Amygdala (tissue), 56 donors: ENCODE data around the gene STPG4.
A peak's percentile ranks its signal among the peaks of the same experiment; 100 is the strongest.
"Not testable (repeated sequence)": the region's sequence is repeated elsewhere in the genome, so short reads cannot be mapped to it uniquely, and the experiment has no call there.

Experiments
- DNase-seq, 56 donors: peaks; one replicate each; lab custom pipeline; 2025; lab: John Stamatoyannopoulos, UW

STPG4 gene

GRCh38 chr2:47173986-47174732 is 19.1 kb upstream of the STPG4 start:
- DNase-seq: peak in 1 of 56 donors; percentile 8

GRCh38 chr2:47172922-47173695 is 18.0 kb upstream of the STPG4 start:
- DNase-seq: no peak

DNA sequence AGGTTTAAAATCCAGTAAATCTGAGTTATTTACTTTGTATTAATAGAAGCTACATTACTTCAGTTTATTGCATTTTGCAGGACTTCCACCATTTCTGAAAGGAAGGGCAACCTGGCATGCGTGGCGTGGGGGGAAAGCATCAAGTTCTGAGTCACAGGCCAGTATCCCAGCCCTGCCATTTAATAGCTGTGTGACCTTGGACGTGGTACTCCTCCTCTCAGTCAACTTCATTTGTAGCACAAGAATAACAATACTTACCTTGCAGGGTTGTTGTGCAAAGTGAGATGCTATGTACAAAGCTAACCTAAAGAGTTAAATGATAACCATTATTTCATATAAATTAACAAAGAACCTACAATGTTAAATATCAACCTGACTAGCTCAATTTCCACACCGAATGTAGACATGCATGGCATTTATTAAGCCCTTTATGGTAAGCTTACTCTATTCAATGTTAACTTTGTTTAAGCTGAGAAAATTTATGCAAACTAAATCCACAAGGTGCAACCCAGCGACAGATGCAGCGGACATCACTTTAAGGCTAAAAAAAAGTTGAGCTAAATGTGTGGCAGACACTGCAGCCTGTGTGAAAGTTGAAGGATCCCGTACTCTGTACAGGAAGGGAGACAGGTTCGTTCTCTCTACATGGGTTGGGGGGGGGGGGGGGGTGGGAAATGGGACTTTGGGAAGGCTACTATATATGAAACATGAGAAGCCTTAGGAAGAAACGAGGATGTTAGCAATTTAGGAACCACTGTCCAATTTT is 17.2 kb upstream of the STPG4 start:
- DNase-seq: no peak

DNA sequence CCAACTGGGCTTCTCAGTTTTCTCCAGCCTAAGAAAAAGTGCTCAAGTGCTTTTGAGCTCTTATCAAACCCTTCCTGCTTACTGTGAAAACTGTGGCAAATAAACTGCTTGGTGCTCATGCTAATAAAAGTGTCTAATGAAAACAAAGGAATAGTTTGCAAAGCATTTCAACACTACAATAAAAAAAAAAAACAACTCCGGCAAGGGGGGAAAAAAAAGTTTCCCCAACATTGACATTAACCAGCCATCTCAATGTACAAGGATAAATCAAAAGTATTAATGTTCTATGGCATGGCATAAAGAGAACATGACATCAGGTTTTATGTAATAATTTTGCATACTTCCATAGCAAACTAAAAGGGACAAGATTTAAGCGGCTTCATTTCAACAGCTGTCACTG is 14.7 kb upstream of the STPG4 start:
- DNase-seq: no peak

GRCh38 chr2:47168895-47169294 is 13.8 kb upstream of the STPG4 start:
- not testable (repeated sequence) for DNase-seq

DNA sequence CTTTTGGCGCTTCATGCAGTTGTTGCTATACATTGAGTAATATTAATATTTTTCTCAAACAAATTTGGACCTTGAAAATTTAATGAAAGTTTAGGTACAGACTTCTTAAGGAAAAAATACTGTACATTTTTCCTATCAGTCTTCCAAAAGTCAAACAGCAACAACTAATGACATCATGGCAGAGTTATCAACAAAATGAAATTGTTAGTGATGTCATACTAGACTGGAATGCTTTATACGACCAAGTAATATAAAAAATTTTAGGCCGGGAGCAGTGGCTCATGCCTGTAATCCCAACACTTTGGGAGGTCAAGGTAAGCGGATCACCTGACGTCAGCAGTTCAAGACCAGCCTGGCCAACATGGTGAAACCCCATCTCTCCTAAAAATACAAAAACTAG is 12.0 kb upstream of the STPG4 start:
- no peak for DNase-seq

GRCh38 chr2:47165001-47165555 is 10.0 kb upstream of the STPG4 start:
- DNase-seq: no peak

GRCh38 chr2:47162780-47163179 is 7.7 kb upstream of the STPG4 start:
- no peak for DNase-seq

- no peak for DNase-seq
These were observed 6.4 kb upstream of the STPG4 start for GRCh38 chr2:47161475-47161874.

DNA sequence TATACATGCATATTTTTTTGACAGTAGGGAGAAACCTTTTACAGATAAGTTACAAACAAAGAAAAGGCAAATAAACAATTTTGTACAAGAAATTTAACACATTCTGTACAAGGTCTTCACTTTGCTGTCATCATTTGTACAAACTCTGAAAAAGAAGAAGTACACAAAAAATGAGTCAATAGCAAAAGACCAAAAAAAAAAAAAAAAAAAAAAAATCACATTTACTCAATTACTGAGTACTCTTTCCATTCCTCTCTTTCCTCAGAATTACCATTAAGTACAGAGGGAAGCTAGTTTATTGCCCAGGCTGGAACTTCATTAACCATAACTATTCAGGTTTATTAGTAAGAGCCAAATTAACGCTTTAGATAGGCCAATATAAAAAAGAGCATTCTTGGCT is 5.6 kb upstream of the STPG4 start:
- DNase-seq: no peak

DNA sequence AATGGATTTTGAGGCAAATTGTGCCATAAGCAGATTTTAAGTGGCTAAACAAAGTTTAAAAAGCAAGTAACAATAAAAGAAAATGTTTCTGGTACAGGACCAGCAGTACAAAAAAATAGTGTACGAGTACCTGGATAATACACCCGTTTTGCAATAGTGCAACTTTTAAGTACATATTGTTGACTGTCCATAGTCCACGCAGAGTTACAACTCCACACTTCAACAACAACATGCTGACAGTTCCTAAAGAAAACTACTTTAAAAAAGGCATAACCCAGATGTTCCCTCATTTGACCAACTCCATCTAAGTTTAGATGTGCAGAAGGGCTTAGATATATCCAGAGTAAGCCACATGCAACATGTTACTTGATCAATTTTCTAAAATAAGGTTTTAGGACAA is 5.1 kb upstream of the STPG4 start:
- DNase-seq: no peak

DNA sequence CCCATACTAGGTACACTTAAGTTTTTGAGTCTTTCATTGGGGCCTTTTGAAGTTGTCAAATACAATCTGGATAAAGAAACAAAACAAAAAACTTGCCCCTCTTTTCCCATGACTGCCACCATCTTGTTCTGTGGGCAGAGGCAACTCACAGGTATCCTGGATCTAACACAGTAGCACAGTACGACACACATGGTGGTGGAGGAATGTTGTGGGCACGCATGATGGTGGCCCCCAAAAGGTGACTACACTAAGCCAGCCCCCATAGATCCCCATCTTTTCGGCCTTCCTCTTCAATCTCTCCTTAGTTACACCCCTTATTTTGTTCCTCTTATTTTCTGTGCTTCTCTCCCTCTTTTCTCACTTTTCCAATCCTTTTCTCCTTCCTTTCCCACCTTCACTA is 4.5 kb upstream of the STPG4 start:
- DNase-seq: no peak

DNA sequence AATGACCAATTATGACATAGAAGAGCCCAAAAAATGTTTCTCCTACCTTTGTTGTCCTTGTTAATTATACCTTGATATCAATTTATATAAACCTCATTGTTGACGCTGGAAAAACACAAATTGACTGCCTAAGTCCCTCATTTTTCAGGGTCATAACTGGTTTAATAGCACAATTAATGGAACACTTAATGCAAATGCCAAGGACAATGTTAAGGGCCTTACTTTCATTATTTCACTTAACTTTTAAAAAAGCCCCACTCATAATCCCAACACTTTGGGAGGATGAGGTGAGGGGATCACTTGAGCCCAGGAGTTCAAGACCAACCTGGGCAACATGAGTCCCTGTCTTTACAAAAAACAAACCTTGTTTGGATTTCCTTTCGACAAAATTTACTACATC is 3.5 kb upstream of the STPG4 start:
- no peak for DNase-seq

GRCh38 chr2:47152803-47153202 is 2.3 kb downstream of the STPG4 start:
- DNase-seq: no peak

GRCh38 chr2:47150175-47150574 is 4.9 kb downstream of the STPG4 start:
- no peak for DNase-seq

DNA sequence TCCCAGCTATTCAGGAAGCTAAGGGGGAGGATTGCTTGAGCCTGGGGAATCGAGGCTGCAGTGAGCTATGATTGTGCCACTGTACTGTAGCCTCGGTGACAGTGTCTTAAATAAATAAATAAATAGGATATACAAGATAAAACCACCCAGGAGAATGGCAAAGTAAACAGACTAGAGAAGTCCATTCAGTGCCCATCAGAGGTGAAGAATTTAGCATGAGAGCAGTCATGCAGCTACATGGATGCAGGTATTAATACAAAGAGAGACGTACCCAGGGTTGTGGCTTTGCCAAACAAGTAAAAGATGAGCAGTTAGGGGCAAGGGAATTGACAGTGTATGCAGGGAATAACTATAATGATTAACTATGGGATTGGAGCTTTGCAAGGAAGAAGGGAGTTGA is 8.1 kb downstream of the STPG4 start:
- DNase-seq: no peak

DNA sequence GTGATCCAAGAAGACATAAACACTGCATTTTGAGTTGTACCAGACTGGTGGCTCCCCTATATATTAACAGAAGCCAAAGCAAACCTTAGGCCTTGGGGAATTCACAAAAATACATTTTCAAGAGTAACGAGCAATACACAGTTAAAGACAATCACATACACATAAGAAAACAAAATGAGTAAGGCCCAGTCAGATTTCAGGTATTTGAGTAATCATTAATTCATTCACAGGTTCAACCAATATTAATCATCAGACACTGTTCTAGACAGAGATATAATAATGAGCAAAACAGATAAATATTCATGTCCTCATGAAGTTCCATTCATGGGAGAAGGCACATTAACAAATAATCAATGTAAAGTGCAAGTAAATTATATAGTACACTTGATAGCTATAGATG is 9.6 kb downstream of the STPG4 start:
- DNase-seq: no peak

DNA sequence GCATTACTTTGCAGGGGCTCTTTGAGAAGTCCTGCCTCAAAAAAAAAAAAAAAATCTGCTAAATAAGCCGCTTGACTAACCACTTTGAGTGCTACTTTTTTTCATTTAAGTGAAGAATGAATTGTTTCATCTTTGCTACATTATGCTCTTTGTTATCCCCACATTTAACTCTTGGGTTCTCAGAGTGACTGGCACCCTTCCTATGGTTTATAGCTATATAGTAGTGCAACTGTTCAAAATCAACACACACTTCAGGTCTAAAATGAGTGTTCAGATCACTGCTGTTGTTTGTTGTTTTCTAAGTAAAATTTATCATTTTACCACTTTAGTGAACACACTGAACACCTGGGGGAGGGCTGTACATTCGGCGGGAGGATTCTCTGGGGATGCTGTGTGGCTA is 13.6 kb downstream of the STPG4 start:
- no peak for DNase-seq

GRCh38 chr2:47134386-47135090 is 20.6 kb downstream of the STPG4 start:
- DNase-seq: no peak

- DNase-seq: no peak
These were observed 22.1 kb downstream of the STPG4 start for GRCh38 chr2:47133046-47133445.
